ENCODE data around the gene TBRG4.

GRCh38 chr7:45160417-45160881 lies 49.0 kb upstream of the TBRG4 start:
- TF ChIP-seq CTCF (IDR thresholded peaks at IDR 0.05; ENCODE audit: borderline replicate concordance, extremely low read depth, low read length, poor library complexity, severe bottlenecking) (no peak), EZH2 (IDR thresholded peaks at IDR 0.05; ENCODE audit: borderline replicate concordance, low read depth, low read length, severe bottlenecking) (no peak)
